Upper lobe of left lung (tissue), 4 donors: ENCODE measurements around the gene ERN2.

Source experiments
- EP300 ChIP-seq, 4 donors: sonication (generic); formaldehyde crosslinking; IDR thresholded peaks; one replicate each; pipeline ENCODE4 v1.5.1; 2017; ENCODE audit warnings: antibody characterized with exemption in 4 of 4, control low read depth in 2 of 4
- POLR2A ChIP-seq, 4 donors: fragments of 450-650 bp; IDR thresholded peaks; one replicate each; pipeline ENCODE4 v1.5.1; 2016 to 2017; ENCODE audit warnings: antibody characterized with exemption in 4 of 4, mild to moderate bottlenecking in 2 of 4
- POLR2AphosphoS5 ChIP-seq, 2 donors: sonication (generic); formaldehyde crosslinking; IDR thresholded peaks; one replicate each; pipeline ENCODE4 v1.5.1; 2017; ENCODE audit warnings: antibody characterized with exemption in 2 of 2
- TF ChIP-seq, protein P1 (sequence below), 6 experiments: fragments of 450-650 bp in 4 of 6; fragments of 200-600 bp in 2 of 6; sonication (generic) in 2 of 6; IDR thresholded peaks; one replicate each; pipeline ENCODE4 v1.5.1; 2016 to 2019; ENCODE audit warnings: antibody characterized with exemption in 6 of 6

DNA sequence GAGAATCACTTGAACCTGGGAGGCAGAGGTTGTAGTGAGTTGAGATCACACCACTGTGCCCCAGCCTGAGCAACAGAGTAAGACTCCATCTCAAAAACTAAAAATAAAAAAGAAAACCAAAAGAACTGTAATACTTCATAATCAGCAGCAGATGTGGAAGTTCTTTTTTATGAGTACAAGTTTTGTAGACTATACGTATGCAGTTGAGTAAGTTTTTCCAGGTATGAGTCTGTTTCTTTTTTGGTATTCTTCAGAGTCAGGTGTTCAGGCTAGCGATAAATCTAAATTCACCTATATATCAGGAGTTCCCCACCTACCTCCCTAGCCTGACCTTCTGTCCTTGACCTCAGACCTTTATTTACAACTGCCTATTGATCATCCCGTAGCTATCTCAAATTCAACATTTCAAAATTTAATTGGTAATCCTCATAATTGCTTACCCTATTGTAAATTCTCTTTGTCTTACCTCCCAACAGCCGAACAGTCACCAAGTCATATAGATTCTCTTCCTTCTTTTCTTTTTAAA is 61.0 kb downstream of the ERN2 start:
- no peak for TF ChIP-seq POLR2A (IDR thresholded peaks at IDR 0.05)
- TF ChIP-seq, protein P1, sequence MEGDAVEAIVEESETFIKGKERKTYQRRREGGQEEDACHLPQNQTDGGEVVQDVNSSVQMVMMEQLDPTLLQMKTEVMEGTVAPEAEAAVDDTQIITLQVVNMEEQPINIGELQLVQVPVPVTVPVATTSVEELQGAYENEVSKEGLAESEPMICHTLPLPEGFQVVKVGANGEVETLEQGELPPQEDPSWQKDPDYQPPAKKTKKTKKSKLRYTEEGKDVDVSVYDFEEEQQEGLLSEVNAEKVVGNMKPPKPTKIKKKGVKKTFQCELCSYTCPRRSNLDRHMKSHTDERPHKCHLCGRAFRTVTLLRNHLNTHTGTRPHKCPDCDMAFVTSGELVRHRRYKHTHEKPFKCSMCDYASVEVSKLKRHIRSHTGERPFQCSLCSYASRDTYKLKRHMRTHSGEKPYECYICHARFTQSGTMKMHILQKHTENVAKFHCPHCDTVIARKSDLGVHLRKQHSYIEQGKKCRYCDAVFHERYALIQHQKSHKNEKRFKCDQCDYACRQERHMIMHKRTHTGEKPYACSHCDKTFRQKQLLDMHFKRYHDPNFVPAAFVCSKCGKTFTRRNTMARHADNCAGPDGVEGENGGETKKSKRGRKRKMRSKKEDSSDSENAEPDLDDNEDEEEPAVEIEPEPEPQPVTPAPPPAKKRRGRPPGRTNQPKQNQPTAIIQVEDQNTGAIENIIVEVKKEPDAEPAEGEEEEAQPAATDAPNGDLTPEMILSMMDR (IDR thresholded peaks at IDR 0.05): no peak
- no peak for TF ChIP-seq POLR2AphosphoS5 (IDR thresholded peaks at IDR 0.05)
- no peak for TF ChIP-seq EP300 (IDR thresholded peaks at IDR 0.05)
